GM19193 (cell line): ENCODE results near the gene PTTG1IP.
A peak's percentile ranks its signal among the peaks of the same experiment; 100 is the strongest.

Source experiments
- POLR2A ChIP-seq: IDR thresholded peaks from 4 replicates; pipeline ENCODE4 v1.6.1; 2011; ENCODE audit not compliant: insufficient read depth, insufficient read length; ENCODE audit errors: extremely low read depth

PTTG1IP gene

DNA sequence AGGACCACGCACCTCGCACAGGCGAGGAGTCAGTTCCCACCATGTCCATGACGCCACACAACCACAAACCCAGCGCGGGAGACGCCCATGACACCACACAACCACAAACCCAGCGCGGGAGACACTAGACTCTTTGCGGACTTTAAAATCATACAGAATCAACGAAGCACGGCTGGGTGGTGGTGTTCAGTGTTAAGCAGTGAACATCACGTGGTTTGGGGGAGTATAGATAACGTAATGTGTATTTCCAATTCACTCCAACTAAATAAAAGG, 19.2 kb downstream of the PTTG1IP start:
- TF ChIP-seq POLR2A: no peak

DNA sequence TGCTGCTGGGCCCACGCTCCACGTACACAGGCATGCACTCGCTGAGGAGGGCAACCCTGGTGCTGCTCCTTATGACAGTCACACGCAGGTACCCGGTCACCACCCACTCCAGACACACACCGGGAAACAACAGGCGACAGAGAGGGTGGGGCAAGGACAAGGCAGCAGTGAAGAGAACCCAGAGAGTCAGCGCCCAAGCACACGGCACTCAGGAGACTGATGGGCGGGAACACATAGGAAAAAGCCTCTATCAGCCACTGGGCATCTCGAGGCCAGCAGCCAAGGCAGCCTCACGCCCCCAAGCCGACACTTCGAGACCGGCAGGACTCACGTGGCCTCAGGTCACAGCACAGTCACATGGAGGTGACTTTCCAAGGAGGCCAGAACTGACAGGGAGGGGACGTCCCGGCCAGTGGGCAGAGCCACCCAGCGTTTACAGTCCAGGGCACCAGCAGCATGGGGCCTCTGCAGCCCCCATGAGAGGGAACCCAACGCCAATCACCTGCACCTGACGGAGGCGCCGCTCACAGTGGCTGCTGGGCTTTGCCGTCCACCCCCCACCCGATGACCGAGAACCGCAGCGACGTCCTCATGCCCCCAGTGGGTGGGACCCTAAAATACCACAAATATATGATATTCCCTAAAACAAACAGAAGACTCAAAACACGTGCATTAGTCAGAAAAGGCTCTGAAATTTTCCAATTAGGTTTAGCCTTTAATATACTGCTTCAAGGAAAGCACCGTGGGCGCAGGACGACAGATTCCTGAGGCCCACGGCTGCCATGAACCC, 19.7 kb downstream of the PTTG1IP start:
- TF ChIP-seq POLR2A: no peak

DNA sequence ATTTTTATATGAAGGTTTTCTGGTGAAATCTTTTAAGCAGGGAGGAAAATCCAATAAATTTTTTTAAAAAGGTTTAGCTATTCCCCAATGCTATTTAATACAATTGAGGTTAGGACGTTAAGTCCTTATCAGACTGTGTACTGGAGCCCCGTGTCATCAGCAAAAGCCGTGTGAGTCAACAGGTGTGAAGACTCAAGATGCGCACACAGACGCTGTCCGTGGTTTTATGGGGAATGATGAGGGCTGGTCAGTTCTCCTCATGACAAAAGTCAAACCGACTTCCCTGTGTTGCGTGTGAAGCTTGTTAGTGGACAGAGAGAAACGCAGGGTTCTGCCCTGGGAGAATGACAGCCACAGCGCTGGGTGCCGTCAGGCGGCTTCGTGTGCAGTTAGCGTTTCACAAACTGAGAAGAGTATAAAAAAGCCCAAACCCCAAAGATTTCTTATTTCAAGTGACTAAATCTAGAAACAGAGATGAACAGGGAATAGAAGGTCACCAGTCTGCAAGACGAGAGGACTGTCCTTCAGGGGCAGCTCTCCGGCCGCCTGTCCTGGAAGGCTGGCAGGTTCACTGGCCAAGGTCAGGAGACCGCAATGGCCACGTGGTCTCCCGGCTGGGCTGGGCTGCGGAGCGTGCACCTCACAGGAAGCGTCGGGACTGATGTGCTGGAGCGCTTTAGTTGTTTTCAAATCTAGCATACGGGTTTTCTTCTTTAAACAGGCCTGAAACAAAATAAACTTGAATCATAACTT, 22.4 kb downstream of the PTTG1IP start:
- no peak for TF ChIP-seq POLR2A

- no peak for TF ChIP-seq POLR2A
Observed at GRCh38 chr21:44850208-44850800, 23.2 kb downstream of the PTTG1IP start.

DNA sequence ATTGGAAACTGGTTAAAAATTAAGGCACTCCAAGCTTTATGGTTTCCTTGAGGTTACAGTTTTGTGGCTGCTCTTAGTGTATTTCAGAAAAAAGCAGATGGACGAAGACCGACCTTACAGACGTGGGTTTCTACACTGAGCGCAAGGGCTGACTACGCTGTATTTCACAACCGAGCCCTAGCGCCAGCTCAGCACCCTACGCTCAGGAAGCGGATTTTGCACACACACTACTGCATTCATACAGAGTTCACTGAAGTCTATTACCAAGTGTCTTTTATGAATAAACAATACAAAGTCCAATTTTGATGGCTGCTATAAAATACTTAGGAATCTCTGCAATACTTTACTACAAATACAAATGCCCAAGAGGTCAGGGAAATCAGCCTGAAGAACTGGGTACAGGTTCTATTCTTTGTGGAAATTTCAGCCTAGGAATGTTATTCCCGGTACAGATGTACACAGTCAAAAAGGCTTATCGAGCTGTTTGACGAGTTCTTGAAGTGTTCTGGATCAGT, 23.8 kb downstream of the PTTG1IP start:
- no peak for TF ChIP-seq POLR2A

DNA sequence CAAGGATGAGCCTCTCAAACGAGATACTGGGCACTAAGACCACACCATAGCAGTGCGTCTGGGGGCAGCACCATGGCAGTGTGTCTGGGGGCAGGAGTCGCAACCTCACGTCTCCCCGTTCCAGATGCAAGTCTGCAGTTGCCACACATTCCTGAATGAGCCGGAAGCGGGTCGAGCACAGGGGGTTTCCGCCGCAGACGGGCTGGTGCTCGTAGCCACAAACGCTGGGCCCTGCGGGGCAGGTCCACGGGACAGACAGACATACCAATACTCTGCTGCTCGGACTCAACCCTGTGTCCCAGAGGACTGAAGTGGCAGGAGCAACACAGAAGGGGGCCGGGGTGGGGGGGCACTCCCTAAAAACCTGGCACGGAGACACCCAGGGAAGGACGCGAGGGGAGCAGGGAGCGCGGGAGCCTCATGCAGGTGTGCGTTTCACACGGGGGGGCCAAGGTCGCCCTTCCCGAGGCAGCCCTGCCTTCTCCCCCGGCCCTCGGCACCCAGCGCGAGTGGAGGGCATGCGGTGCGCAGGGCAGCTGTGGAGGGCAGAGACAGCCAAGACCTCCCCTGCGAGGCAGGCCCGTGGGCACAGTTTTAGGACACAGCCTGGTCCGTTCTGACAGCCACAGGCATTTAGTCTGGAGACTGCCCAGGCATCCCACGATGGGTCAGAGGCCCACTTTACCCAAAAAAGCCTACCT, 24.5 kb downstream of the PTTG1IP start:
- TF ChIP-seq POLR2A: no peak

- TF ChIP-seq POLR2A: no peak
Observed at GRCh38 chr21:44847261-44848056, 26.0 kb downstream of the PTTG1IP start.

DNA sequence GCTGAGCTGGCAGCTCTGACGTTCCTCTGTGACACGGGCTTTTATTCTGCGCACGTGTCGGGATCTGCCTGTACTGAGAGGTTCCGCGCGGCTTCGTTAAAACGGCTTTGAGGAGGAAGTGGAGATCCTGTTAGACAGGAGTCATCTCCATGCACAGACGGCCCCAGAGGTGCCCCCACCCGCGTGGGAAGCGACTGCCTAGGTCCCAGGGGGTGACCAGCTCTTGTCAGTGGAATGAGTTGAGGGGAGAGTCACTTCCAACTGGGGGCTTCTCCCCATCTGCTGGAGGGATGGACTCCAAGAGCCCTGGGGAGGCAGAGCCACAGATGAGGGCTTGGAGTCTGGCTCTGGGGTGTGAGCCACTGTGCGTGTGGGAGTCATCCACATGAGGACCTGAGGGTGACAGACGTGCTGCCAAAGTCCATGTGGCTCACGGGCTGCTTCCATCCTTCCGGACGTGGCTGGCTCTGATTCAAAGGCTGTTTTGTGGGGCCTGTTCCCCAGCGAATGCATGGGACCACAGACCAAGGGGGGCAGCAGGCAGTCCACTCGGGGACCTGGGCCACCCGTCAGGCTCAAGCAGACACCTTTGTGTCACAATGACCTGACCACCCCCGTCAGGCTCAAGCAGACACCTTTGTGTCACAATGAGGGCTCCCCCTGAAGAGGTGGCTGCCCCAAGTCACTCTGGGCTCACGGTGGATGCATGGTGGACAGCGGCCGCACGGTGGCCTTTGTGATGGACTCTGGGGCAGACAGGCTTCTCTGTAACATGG, 26.8 kb downstream of the PTTG1IP start:
- no peak for TF ChIP-seq POLR2A

GRCh38 chr21:44846224-44846484, 27.3 kb downstream of the PTTG1IP start:
- no peak for TF ChIP-seq POLR2A

DNA sequence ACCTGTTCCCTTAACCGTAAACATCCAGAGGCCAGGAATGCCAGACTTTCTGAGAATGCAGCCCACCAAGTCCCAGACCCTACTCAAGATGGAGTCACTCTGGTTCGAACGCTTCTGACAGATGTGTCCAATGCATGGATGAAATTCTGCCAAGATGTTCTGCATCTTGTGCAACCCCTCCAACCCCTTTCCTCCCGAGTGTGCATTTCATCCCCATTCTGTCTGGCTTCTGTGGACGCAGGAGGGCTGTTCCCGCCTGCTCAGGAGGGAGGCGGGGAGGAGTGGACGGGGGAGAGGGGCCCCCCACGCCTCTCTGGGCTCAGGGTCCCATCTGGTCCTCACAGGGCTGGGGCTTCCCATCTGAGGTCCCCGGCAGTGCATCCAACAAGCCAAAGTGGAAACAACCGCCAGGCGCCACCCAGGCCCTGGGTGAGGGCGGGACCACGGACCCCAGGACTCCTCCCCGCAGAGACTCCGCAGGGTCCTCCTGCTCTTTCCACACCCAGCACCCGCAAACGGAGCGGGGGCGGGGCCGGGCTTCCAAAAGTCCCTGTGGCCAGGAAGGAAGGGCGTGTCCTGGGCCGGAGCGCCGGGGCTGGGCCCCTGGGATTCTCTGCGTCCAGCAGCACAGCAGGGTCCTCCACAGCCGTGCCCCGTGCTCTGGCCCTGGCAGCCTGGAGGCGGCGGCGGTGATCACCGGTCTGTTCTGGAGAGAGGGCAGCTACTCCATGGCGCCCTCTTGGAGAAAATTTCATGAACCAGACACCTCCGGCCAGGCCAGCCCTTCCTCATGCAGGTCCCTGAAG, 27.9 kb downstream of the PTTG1IP start:
- peak; percentile 19 for TF ChIP-seq POLR2A

DNA sequence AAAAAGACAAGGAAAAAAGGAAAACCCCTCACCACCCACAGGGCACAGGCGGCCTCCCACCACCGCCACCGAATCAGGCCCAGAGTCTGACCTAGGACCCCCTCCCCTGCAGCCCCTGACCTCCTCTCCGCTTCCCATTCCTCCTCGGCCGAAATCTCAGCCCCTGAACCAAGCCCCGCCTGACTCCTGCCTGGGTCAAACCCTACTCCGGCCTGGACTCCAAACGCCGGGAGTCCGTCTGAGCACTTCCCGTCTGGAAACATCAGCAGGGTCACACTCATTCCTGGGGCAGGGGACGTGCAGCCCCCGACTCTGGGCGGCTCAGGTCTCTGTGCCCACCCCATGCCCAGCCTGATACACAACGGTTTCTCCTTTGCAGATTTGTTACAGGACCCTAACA, 29.2 kb downstream of the PTTG1IP start:
- TF ChIP-seq POLR2A: no peak

- no peak for TF ChIP-seq POLR2A
Observed at GRCh38 chr21:44842721-44843445, 30.6 kb downstream of the PTTG1IP start.
